Kidney tubule cell (primary cell): Measurements from ENCODE around the gene CD247.
A peak's percentile ranks its signal among the peaks of the same experiment; 100 is the strongest.

Experiments used
- DNase-seq: peaks from one replicate; pipeline ENCODE4 v3.0.0-alpha.2; 2018; ENCODE audit warnings: low spot score

Gene CD247

GRCh38 chr1:167542109-167543032, 24.0 kb upstream of the CD247 start:
- no peak for DNase-seq

GRCh38 chr1:167541610-167542009, 23.3 kb upstream of the CD247 start:
- no peak for DNase-seq

- DNase-seq, result peak; percentile 13
Observed at GRCh38 chr1:167541003-167541402, 22.7 kb upstream of the CD247 start.

DNA sequence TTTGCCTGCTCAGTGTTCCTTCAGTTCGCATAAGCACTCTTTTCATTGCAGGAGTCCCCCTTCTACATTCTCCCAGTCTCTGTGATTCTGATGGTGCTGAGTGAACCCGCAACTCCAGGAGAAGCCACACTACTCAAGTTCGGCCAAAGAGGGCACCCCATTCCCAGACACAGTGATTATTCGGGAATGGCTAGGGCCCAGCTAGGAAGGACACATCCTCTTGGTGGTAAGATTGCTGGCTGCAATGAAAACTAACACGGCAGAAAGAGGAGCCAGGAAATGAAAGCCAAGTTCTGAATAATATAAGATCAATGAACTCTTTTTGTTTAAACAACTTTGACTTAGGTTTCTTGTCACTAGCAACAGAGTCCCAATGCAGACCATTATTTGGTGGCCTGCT, 20.3 kb upstream of the CD247 start:
- DNase-seq, result no peak

GRCh38 chr1:167533851-167534300, 15.5 kb upstream of the CD247 start:
- peak; percentile 66 for DNase-seq

DNA sequence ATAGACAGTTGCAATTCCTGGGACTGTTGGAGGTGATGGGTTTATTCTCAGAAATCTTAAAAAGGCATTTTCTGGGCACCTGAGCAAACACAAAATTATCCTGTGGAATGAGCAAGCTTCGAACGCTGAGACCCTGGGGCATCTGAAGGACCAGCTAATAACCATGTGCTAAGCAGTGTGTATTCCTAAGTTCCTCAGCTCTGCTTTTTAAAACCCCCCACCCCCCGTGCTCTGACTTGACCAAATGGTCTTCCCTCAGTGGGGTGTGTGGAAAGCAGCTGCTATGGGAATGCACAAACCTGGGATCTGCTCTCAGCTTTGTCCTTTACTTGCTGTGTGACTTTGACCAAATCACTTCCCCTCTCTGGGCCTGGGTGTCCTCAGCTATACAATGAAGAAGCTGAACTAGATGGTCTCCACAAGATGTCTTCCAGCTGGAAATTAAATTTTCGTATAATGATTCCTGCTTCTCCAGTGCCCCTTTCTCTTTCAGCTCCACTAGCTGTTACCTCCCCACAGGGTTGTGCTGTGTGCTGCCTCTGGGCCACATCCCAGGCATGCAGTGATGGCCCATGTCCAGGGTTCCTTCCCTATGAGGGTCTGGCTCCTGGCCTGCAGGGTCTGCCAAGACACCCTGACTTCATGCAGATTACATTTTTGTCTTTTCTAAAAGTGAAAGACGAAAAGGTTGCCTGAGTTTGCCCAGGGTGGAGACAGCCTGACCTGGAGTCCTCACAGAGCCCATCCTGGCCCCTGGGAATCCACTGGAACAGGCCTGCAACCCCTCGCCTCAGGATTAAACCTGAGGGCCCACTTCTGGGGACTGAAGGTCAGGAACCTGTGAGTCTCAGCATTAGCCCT, 14.9 kb upstream of the CD247 start:
- no peak for DNase-seq

DNA sequence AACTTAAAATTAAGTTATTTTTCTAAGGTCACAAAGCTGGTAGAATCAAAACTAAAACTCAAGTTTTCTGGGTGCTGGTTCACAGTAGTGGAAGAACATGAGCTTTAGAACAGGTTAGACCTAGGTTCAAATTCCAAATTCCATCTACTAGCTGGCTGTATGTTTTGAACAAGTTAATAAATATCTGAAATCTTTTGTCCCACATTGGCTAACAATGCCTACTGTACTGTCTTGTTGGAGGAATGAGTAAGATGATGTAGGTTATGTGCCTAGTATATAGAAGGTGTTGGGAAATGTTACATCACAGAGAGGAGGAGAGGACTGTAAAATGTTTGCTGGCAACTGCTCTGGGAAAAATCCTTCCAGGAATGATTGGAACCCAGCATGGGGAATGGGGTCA, 14.0 kb upstream of the CD247 start:
- no peak for DNase-seq

DNA sequence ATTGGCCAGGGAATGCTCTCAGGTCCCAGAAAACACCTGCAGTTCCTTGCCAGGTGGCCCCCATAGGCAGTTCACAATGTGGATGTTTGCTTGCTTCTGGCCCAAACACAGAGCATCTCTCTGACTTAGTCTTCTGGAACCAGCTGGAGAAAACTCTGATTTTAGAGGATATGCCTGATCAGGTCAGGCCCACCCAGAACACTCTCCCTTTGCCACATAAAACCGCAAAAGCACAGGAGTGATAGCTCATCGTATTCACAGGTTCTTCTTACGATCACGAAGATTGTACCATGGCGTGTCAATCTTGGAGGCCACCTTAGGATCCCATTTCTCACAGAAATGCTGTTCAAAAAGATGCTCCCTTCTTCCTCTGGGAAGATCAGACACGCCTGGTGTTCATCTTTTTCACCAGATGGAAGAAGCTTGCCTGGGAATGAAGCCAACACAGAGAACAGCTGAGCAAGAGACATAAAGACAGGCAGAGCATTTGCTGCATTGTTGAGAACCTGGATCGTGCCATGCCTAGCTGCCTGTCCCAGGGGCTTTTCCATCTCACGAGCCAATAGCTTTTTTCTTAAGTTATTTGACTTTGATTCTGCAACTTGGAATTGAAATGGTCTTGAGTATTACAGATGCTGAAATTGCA, 11.6 kb upstream of the CD247 start:
- DNase-seq, result no peak

GRCh38 chr1:167528057-167528728, 9.9 kb upstream of the CD247 start:
- DNase-seq, result no peak

DNA sequence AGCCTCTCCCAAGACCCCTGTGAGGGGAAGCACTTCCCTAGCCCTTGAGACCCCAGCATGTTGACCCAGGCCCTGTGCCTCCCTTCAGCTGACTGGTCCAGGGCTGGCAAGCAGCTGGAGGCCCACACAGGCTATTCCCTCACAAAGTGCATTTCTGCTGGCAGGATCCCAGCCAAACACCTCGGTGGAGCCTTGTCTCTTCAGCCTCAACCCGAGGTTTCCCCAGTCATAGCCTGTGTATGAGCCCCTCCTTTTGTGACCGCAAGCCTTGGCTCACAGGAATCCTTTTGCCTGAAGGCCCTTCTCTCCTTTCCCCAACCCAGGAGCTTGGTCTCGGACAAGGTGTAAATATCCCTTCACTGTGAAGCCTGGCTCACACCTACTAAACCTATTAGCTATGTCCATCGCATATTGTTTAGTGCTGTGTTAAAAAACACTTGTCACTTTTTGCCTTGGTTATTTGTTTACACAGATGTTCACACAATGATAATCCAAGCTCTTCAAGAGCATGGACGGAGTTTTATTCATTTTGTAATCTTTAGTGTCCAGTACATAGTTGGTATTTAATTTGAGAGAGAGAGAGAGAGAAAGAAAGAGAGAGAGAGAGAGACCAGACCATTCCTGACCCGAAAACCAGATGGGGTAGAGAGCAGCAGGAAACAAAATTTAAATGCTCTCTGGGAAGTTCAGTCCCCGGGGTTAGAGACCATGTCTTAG, 8.5 kb upstream of the CD247 start:
- DNase-seq, result no peak

DNA sequence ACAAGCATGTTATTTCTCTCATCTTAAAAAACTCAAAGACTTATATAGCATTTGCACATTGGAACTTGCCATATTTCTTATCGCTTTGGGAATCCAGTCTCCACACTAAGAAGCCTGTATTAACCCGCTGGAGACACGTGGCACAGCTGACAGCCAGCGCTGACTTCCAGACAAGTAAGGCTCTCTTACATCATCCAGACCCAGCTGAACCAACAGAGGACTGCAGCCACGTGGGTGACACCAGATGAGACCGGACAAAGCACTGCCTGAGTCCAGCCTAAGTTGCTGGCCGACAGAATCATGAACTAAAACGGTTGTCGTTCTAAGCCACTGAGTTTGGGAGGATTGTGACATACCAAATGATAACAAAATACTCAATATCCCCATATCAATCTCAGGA, 6.3 kb upstream of the CD247 start:
- no peak for DNase-seq

DNA sequence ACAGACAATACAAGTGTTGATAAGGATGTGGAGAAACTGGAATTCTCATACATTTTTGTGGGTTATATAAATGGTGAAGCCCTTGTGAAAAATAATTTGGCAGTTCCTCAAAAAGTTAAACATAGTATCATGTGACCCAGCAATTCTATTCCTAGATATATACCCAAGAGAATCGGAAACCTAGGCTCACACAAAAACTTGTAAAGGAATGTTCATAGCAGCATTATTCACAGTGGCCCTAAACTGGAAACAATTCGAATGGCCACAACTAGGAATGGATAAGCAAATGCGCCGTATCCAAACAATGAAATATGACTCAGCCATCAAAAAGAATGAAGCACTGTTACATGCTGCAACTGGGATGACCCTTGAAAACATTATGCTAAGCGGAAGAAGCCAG, 3.9 kb upstream of the CD247 start:
- DNase-seq, result no peak

- no peak for DNase-seq
Observed at GRCh38 chr1:167520711-167521206, 2.4 kb upstream of the CD247 start.

GRCh38 chr1:167517535-167518330, 596 bp downstream of the CD247 start:
- no peak for DNase-seq

- no peak for DNase-seq
Observed at GRCh38 chr1:167516404-167517388, 1.6 kb downstream of the CD247 start.

GRCh38 chr1:167515893-167516321, 2.4 kb downstream of the CD247 start:
- DNase-seq, result no peak

- DNase-seq, result no peak
Observed at GRCh38 chr1:167515461-167515860, 2.9 kb downstream of the CD247 start.

- DNase-seq, result no peak
Observed at GRCh38 chr1:167514288-167514687, 4.0 kb downstream of the CD247 start.
